Activated CD8-positive, alpha-beta memory T cell treated with anti-CD3 and anti-CD28 coated beads, Interleukin-2, amount 50 U/mL, for 48 hours (primary cell): Measurements from ENCODE around the gene ENPP5.

Experiments
- DNase-seq: peaks from one replicate; pipeline ENCODE4 v3.0.0-alpha.2; 2020

The ENPP5 gene, protein sequence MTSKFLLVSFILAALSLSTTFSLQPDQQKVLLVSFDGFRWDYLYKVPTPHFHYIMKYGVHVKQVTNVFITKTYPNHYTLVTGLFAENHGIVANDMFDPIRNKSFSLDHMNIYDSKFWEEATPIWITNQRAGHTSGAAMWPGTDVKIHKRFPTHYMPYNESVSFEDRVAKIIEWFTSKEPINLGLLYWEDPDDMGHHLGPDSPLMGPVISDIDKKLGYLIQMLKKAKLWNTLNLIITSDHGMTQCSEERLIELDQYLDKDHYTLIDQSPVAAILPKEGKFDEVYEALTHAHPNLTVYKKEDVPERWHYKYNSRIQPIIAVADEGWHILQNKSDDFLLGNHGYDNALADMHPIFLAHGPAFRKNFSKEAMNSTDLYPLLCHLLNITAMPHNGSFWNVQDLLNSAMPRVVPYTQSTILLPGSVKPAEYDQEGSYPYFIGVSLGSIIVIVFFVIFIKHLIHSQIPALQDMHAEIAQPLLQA

DNA sequence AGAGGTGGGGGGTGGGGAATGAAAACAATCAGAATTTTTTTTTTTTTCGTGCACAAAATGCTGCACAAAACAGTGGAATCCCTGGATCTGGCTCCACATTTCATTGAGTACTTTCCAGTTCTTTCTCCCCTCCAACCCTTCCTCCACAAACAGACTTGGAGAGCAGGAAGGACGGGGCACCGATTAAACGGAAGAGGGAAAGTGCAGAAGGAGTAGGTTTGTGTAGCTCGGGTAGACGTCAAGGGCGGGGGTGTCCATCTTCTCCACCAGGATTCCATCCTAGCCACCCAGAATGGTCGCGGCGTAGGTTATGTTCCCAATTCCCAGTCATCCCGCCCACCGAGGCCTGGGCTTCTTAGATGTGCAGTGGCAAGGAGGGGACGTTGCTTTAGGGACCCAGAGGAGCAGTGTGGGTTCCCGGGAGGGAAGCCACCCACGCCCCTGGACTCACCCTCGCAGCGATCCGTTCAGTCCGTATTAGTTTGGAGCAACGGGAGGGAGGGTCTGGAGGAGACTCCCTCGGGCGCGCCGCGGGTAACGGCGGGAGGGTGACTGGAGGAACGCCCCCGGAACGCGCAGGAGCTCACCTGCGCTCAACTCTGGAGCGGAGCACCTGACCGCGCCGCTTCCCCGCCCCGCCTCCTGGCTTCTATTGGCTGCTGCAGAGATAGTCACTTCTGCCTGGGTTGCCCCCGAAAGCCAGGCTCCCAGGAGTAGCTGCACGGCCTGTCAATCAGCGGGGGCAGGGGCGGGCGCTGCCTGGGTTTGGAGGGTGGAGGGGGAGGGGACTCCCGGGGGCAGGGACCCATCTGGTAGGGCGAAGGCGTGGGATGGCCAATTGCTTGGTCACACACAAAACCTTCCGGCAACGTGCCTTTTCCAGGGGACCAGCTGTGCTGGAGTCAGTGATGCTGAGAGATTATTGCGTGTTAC is at the start of gene ENPP5:
Gene ENPP5, minus strand, starts transcription at position 624 of the 933 bp plus-strand sequence. CDS start 2,718 bp downstream, outside the sequence.
- peak; percentile 81 for DNase-seq

GRCh38 chr6:46219661-46220060 is 48.9 kb upstream of the ENPP5 start:
- no peak for DNase-seq

- no peak for DNase-seq
Observed at GRCh38 chr6:46218457-46218856, 47.7 kb upstream of the ENPP5 start.

DNA sequence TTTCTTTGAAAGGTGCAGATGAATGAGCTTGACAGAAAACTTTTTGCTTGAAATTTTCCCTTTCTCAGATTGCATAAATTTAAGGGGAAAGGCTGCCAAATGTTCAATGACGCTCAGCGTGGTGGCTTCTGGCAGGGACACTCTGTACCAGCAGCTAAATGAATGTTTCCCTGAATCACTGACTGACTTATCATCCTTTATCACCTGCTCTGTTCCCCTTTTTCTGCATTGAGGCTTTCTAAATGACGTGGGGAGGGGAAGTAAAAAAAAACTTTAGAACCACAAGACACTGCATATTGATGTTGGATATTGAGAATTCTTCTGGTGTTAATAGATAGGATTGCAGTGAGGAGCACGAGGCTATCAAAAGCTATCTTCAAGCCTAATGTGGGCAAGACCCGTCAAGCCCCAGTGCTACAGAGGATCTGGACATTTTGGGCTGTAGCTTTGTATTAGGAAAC is 46.9 kb upstream of the ENPP5 start:
- DNase-seq = no peak

GRCh38 chr6:46216879-46217278 is 46.1 kb upstream of the ENPP5 start:
- DNase-seq = no peak

DNA sequence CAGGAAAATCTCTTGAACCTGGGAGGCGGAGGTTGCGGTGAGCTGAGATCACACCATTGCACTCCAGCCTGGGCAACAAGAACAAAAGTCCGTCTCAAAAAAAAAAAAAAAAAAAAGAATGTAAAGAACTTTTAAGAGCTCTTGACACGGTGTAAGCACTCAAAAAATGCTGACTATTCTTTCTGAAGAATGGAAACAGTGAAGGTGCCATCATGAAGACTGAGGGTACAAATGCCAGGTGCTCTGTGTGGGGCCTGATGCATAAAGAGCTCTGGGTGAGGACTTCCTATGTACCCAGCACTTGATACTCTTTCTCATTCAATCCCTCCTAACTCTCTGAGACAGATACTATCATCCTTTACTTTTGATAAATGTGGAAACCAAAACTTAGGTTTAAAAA is 45.0 kb upstream of the ENPP5 start:
- no peak for DNase-seq

DNA sequence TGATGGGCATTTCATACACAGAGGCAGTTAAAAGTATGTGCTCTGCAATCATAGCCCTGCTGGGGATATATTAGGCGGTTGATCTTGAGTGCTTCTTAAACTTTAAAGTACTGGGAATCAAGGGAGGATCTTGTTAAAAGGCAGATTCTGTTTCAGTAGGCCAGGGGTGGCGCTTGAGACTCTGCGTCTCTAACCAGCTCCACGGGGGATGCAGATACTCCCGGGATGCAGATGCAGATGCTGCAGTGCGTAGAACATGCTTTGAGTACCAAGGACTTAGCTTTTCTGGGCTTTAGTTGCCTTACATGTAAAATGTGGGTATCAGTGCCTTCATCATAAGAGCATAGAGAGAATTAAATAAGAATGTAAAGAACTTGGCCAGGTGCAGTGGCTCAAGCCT is 44.4 kb upstream of the ENPP5 start:
- DNase-seq = no peak

DNA sequence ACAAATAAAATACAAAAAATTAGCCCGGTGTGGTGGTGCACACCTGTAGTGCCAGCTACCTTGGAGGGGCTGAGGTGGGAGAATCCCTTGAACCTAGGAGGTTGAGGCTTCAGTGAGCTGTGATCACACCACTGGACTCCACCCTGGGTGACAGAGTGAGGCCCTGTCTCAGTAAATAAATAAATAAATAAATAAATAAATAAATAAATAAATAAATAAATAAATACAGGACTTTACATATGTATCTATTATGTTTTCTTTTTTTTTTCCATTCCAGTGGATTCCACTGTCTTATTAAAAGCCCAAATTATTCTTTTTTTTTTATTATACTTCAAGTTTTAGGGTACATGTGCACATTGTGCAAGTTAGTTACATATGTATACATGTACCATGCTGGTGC is 41.1 kb upstream of the ENPP5 start:
- no peak for DNase-seq

GRCh38 chr6:46210294-46210693 is 39.5 kb upstream of the ENPP5 start:
- no peak for DNase-seq

- DNase-seq = no peak
Observed at GRCh38 chr6:46208303-46208702, 37.5 kb upstream of the ENPP5 start.

DNA sequence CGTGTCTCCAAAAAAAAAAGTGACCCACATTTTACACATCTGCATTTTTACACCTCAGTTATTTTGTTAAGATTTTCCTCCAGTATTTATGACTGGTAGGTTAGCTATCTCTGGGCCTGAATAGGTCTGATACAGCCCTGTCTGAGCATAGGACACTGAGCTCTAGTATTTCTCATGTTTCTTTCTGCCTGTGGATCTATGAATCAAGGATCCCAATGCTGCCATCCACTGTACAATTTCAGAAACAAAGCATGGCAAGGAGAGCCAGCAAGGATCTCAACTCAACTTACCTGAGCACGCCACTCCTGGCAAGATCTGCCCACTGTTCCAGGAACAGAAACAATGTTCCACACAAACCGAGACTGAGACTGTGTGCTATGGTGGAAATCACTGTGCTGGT is 36.4 kb upstream of the ENPP5 start:
- DNase-seq = no peak

DNA sequence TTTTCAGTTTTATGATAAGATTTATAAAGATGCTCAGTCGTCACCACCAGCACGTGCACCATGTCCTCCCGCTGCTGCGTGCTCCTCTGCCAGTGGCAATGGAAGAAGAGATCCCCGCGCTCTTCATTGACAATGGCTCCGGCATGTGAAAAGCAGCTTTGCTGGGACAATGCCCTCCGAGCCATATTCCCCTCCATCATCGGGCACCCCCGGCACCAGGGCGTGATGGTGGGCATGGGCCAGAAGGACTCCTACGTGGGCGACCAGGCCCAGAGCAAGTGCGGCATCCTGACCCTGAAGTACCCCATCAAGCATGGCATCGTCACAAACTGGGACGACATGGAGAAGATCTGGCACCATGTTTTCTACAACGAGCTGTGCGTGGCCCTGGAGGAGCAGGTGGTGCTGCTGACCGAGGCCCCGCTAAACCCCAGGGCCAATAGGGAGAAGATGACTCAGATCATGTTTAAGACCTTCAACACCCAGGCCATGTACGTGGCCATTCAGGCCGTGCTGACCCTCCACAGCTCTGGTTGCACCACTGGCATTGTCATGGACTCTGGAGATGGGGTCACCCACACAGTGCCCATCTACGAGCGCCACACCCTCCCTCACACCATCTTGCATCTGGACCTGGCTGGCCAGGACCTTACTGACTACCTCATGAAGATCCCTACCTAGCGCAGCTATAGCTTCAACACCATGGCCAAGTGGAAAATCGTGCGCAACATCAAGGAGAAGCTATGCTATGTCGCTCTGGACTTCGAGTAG is 34.3 kb upstream of the ENPP5 start:
- DNase-seq = no peak

DNA sequence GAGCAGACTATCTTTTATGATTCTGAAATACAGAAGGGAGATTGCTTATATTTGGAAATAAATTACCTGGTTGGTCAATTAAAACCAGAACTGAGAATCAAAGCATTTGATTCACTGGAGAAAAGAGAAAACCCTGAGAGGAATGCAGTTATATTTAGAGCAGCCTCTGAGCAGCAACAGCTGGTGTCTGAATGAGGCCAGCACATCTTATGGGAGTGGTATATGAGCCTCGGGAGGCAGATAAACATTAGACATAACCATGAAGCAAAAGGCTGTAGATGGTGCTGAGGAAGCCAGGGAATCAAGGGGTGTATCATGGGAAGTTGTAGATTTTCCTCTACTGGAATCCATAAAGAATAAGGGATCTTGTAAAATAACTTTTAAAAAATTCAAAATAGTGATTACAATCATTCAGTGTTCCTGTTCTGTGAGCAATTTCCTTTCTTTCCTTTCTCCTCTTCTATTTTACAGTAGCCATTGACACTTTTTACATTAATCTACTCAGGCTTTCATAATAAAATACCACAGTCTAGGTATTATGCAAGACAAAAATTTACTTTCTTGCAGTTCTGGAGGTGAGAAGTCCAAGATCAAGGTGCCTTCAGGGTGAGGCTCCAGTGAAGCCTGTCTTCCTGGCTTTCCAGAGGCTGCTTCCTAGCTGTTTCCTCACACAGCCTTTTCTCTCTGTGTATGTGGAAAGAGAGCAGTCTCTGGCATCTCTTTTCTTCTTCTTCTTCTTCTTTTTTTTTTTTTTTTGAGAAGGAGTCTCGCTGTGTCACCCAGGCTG is 32.8 kb upstream of the ENPP5 start:
- DNase-seq = no peak

- DNase-seq = no peak
Observed at GRCh38 chr6:46201702-46202101, 30.9 kb upstream of the ENPP5 start.

DNA sequence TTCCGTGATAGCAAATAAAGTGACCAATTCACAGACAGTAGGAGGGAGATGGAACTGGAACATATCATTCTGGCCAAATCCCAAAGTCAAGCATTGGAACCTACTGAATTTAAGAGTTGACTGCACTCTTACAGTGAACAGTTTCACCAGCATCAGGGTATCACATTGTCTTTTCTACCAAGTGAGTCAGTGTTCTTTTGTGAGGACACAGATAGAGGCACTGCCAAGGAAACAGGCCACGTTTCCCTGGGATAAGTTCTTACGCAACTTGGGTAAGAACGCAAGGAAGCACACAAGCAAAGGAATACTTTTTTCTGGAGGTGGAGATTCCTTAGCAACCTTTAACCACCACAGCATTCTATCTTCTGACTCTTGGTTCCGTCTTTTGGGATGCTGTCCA is 28.6 kb upstream of the ENPP5 start:
- no peak for DNase-seq

GRCh38 chr6:46191961-46192360 is 21.2 kb upstream of the ENPP5 start:
- DNase-seq = no peak

- no peak for DNase-seq
Observed at GRCh38 chr6:46190889-46191288, 20.1 kb upstream of the ENPP5 start.

DNA sequence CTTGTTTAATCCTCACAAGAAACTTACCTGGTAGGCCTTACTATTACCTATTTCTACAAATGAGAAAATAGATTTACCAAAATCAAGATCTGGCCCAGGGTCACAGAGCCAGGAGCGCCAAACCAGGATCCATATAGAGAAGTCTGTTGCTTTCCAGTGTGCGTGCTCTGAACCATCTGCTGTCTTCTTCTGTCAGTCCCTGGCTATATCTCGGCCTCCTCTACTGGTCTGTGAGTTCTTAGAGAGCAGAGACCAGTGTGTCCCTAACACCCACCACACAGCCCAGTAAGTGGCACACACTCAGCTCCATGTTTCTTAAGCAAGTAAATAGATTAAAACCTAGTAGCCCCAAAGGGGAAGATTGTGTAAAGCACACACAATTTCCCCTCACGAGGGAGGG is 18.9 kb upstream of the ENPP5 start:
- no peak for DNase-seq

DNA sequence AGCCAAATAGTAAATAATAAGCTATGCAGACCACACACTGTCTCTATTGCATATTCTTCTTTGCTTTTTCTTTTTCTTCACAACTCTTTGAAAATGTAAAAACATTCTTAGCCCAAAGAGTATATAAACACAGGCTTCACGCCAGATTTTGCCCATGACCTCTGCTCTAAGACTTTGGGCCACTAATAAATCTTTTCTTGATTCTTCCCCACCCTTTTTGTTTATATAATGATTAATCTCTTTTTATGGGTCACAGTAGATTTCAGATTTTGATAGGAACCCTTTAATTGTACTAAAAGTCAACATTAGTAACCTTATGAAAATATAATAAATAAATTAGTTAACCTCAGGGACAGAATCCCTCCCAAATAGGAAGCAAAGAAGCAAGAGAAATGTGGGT is 15.8 kb upstream of the ENPP5 start:
- DNase-seq = no peak

DNA sequence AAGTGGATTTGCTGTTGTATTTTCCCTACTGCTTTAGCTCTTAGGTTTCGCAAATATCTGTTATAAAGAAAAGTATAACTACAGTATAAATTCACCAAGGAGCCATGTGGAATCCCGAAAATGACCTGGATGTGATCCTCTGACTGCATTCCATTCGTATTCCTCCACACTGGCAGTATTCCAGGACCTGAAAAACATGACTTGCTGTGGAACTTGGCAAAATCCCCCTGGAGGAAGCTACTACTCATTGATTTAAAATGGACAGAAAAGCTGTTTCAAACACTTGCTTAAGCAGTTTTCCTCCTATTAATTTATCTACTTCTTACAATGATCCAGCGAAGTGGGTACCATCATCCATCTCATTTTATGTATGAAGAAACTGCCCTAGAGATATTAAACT is 13.3 kb upstream of the ENPP5 start:
- no peak for DNase-seq

GRCh38 chr6:46175976-46176375 is 5.2 kb upstream of the ENPP5 start:
- DNase-seq = no peak

DNA sequence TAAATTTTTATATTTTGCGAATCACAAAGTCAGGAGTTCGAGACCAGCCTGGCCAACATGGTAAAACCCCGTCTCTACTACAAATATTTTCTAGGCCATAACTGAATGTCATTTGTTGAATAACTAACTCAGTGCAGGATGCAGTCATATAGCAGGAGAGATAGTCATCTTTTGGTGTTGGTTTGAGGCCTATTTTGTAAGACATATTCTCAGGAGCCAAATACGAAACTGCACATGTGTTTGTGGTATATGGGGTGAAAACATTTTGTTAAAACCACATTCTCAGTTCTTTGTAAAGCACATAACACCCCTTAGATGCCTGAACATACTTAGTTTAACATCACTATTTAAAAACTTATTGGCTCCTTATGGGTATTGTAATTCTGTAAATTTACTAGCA is 4.7 kb upstream of the ENPP5 start:
- DNase-seq = no peak
